GM19455 (cell line): ENCODE results near the gene TMEM63A.
"Not testable (repeated sequence)": the region's sequence is repeated elsewhere in the genome, so short reads cannot be mapped to it uniquely, and the experiment has no call there.

ENCODE experiments used
- ATAC-seq: cut with Tn5 transposase; IDR thresholded peaks from one replicate; pipeline ENCODE4 v1.9.1; 2021; ENCODE audit not compliant: unreplicated experiment

The TMEM63A gene

DNA sequence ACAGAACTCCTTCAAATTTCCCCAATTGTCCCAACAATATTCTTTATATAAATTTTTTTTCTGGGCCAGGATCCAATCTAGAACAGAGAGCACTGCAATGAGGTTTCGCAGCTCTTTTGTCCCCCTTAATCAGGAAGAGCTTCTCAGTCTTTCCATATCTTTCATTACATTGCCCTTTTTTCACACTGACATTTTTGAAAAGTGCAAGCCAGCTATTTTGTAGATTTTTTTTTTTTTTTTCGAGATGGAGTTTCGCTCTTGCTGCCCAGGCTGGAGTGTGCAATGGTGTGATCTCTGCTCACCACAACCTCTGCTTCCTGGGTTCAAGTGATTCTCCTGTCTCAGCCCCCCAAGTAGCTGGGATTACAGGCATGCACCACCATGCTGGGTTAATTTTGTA is 75.4 kb downstream of the TMEM63A start:
- ATAC-seq, result not testable (repeated sequence)

- no peak for ATAC-seq
Observed at GRCh38 chr1:225806249-225806648, 75.9 kb downstream of the TMEM63A start.

DNA sequence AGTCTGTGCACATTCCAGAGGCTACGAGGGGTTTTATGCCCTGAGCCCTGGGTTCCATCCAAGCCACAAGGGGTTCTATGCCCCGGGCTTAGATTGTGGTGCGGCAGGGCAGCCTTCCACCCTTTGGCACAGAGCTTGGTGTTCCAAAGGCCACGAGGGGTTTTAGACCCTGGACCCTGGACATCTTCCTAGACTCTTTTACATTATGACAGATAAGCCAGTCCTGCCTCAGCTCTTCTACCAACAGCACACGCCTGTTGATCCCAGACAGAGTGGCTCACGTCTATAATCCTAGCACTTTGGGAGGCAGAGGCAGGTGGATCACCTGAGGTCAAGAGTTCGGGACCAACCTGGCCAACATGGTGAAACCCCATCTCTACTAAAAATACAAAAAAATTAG is 81.0 kb downstream of the TMEM63A start:
- not testable (repeated sequence) for ATAC-seq

DNA sequence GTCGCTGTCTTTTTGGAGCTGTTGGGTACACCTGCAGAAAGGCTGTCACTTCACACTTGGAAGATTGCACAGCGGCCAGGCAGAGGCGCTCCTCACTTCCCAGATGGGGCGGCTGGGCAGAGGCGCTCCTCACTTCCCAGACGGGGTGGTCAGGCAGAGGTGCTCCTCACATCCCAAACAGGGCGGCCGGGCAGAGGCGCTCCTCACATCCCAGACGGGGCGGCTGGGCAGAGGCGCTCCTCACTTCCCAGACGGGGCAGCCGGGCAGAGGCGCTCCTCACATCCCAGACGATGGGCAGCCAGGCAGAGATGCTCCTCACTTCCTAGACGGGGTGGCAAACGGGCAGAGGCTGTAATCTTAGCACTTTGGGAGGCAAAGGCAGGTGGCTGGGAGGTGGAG is 86.1 kb downstream of the TMEM63A start:
- ATAC-seq, result not testable (repeated sequence)
